ENCODE results near the gene GOLGA3. TPM values are rescaled to one million over a fixed set of nuclear protein-coding genes. Genes with fewer than 3 reads are reported as not detected.

The GOLGA3 gene
- total and polyA plus RNA-seq, 7 donors: 7.5 to 40.8 (median 30.5) TPM

DNA sequence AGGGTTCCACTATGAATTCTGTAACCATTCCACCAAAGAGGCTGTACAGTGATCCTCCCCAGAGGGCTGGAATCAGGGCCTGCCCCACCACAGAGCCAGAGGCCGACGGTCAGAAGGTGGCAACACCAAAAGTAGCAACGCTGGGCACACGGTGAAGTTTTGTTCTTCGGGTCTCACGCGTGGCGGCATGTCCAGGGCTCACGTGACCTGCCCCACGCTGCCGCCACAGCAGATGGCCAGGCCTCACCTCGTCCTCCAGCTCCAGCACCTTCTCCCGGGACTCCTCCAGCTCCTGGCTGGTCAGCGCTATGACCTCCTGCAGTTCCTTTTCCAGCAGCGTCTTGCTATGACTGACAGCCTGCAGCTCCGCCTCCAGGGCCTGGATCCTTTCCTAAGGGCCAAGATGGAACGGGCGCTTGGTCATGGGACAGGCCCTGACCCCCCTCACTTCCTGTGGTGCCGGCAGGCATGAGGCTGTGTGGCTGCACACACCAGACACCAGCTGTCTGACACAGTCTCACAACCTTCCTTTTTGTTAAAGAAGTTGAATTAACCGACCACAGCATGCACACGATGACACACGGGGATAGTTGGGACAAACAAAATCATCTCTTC, 44.6 kb downstream of the GOLGA3 start:
- TF ChIP-seq, protein P1, sequence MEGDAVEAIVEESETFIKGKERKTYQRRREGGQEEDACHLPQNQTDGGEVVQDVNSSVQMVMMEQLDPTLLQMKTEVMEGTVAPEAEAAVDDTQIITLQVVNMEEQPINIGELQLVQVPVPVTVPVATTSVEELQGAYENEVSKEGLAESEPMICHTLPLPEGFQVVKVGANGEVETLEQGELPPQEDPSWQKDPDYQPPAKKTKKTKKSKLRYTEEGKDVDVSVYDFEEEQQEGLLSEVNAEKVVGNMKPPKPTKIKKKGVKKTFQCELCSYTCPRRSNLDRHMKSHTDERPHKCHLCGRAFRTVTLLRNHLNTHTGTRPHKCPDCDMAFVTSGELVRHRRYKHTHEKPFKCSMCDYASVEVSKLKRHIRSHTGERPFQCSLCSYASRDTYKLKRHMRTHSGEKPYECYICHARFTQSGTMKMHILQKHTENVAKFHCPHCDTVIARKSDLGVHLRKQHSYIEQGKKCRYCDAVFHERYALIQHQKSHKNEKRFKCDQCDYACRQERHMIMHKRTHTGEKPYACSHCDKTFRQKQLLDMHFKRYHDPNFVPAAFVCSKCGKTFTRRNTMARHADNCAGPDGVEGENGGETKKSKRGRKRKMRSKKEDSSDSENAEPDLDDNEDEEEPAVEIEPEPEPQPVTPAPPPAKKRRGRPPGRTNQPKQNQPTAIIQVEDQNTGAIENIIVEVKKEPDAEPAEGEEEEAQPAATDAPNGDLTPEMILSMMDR (IDR thresholded peaks at IDR 0.05): no peak
- no peaks in the 10 kb centered on the region for H3K9me3 ChIP-seq
- ATAC-seq (no peak), DNase-seq (no peak)
- WGBS, 3 donors: 82 to 86% (median 86%) methylated on average over 22 of the region's 22 CpGs
- peaks cover 4 to 84% of the 10 kb centered on the region in 2 donors for H3K36me3 ChIP-seq (ENCODE audit: insufficient read depth in 1 of 2, low read depth in 1 of 2)
- no peak overlapping the region for H3K27ac ChIP-seq
- H3K27me3 ChIP-seq (ENCODE audit: insufficient read depth in 3 of 3, low read length in 2 of 3): no peaks in the 10 kb centered on the region
- intact Hi-C loops (cut with DNase I): no loop called here
- H3K4me3 ChIP-seq: no peak overlapping the region
- H3K4me1 ChIP-seq: no peaks in the 10 kb centered on the region

DNA sequence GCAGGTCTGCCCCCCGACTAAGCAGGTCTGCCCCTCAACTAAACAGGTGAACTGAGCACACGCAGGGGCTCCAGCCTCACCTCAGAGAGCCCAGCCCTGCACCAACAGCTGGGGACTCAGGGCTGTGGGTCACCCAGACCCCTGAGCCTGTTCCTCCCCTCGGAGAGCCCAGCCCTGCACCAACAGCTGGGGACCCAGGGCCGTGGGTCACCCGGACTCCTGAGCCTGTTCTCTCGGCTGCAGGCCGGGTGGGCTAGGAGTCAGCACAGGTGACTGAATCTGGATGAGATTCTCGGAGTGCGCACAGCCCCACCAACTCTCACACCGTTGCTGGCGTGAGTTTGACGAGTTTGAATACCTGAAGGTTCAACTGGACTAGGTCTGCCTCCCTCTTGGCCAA, 46.7 kb downstream of the GOLGA3 start:
- no peak overlapping the region for H3K4me3 ChIP-seq
- TF ChIP-seq, protein P1 (IDR thresholded peaks at IDR 0.05): no peak
- H3K27ac ChIP-seq: no peak overlapping the region
- ATAC-seq: no peak
- H3K27me3 ChIP-seq (ENCODE audit: insufficient read depth in 3 of 3, low read length in 2 of 3): no peaks in the 10 kb centered on the region
- DNase-seq: no peak
- WGBS, 3 donors: 91 to 94% (median 93%) methylated on average over 12 of the region's 12 CpGs
- H3K36me3 ChIP-seq (ENCODE audit: insufficient read depth in 1 of 2, low read depth in 1 of 2): peaks cover 11 to 90% of the 10 kb centered on the region in 2 donors
- intact Hi-C loops (cut with DNase I): no loop called here
- H3K9me3 ChIP-seq: no peaks in the 10 kb centered on the region
- no peaks in the 10 kb centered on the region for H3K4me1 ChIP-seq

DNA sequence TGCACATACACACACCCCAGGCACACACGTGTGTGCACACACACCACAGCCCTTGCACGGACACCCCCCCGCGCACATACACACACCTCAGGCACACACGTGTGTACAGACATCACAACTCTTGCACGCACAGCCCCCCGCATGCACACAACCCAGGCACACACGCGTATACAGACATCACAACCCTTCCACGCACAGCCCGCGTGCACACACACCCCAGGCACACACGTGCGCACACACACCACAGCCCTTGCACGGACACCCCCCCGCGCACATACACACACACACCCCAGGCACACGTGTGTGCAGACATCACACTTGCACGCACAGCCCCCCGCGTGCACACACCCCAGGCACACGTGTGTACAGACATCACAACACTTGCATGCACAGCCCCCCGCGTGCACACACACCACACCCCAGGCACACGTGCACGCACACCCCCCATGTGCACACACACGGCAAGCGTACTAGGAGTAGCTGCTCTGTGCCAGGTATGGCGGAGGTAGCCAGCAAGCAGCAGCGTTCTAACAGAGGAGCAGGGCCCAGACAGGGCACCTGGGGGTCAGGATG, 48.8 kb downstream of the GOLGA3 start:
- no peaks in the 10 kb centered on the region for H3K27me3 ChIP-seq (ENCODE audit: insufficient read depth in 3 of 3, low read length in 2 of 3)
- peaks cover 5% of the 10 kb centered on the region for H3K4me1 ChIP-seq
- H3K36me3 ChIP-seq (ENCODE audit: insufficient read depth in 1 of 2, low read depth in 1 of 2): peaks cover 12 to 84% of the 10 kb centered on the region in 2 donors
- intact Hi-C loops (cut with DNase I): no loop called here
- TF ChIP-seq, protein P1 (IDR thresholded peaks at IDR 0.05): no peak
- no peaks in the 10 kb centered on the region for H3K9me3 ChIP-seq
- no peak overlapping the region for H3K4me3 ChIP-seq
- H3K27ac ChIP-seq: no peak overlapping the region
- ATAC-seq (no peak), DNase-seq (no peak)
- 96 to 97% (median 97%) methylated on average over 28 to 30 of the region's 30 CpGs for WGBS, 3 donors

DNA sequence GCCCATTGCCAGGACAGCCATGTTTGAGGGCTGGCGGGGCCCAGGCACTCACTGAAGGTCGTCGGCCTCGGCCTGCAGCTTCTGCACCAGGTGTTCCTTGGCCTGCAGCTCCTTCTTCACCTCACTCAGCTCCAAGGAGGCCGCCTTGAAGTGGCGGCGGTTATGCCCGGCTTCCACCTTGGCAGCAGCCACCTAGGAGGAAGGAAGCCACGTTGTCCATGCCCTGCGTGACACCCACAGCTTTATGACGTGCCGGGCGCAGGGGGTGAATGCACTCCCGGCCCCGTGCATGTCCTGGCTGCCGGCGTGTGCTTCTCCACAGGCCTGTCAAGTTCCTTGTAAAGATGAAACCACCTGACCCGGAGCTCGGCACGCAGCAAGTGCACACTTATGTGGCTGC, 51.1 kb downstream of the GOLGA3 start:
- Histone ChIP-seq H3K9me3 (no peaks in the 10 kb centered on the region), H3K4me3 (no peak overlapping the region), H3K36me3 (ENCODE audit: insufficient read depth in 1 of 2, low read depth in 1 of 2) (peaks cover 18 to 86% of the 10 kb centered on the region in 2 donors), H3K27ac (no peak overlapping the region), H3K27me3 (ENCODE audit: insufficient read depth in 3 of 3, low read length in 2 of 3) (no peaks in the 10 kb centered on the region), H3K4me1 (peaks cover 5% of the 10 kb centered on the region)
- TF ChIP-seq, protein P1 (IDR thresholded peaks at IDR 0.05): no peak
- intact Hi-C loops (cut with DNase I): no loop called here
- DNase-seq (no peak), ATAC-seq (no peak)
- WGBS, 3 donors: 91 to 93% (median 92%) methylated on average over 20 of the region's 20 CpGs
